Measurements from ENCODE around the gene HS6ST3.

DNA sequence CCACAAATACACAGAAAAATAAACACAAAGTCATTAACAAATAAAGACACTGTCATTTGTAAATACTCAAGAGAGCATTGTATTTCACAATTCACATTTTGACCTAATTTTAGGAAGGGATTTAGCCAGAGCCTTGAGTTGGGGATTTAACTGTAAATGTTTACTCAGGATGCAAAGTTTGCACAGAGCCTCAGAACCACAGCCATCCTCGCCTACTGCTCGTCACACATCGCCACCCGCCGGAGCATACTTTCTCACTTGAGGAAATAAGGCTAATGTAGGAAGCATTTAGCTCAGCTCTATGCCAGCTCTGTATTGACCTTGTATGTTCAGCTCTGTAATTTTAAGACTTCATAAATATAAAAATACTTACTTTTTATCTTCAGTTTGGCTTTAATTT, 461.6 kb downstream of the HS6ST3 start:
- TF ChIP-seq, protein P1, sequence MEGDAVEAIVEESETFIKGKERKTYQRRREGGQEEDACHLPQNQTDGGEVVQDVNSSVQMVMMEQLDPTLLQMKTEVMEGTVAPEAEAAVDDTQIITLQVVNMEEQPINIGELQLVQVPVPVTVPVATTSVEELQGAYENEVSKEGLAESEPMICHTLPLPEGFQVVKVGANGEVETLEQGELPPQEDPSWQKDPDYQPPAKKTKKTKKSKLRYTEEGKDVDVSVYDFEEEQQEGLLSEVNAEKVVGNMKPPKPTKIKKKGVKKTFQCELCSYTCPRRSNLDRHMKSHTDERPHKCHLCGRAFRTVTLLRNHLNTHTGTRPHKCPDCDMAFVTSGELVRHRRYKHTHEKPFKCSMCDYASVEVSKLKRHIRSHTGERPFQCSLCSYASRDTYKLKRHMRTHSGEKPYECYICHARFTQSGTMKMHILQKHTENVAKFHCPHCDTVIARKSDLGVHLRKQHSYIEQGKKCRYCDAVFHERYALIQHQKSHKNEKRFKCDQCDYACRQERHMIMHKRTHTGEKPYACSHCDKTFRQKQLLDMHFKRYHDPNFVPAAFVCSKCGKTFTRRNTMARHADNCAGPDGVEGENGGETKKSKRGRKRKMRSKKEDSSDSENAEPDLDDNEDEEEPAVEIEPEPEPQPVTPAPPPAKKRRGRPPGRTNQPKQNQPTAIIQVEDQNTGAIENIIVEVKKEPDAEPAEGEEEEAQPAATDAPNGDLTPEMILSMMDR (IDR thresholded peaks at IDR 0.05; ENCODE audit: low read depth, low read length, poor library complexity, severe bottlenecking), result no peak
- no peak for TF ChIP-seq EZH2phosphoT487 (IDR thresholded peaks at IDR 0.05; ENCODE audit: borderline replicate concordance, low read length)

All from DOHH2 (cell line).